ENCODE data around the gene VPS16. TPM values are rescaled to one million over a fixed set of nuclear protein-coding genes. Genes with fewer than 3 reads are reported as not detected.

VPS16 gene
- total RNA-seq, 1 donor from 2014 or later: 32.7 TPM

DNA sequence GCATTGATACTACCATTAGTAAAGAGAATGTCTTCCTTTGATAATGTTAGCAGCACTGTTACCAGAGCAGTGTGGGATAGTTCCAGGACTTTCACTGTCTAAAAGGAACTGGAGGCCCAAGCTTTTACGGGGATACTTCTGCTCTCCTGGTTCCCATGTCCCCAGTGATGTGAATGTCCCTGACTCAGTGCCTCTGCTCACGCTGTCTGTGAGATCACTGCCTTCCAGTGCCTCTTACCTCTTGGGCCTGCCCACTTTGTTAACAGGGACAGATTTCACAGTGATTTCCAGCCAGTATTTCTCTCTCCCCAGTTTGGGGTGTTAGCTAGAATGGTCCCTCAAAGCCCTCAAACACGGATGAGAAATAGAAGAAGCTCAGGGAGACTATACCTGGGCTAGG lies 47.2 kb downstream of the VPS16 start:
- no peaks in the 10 kb centered on the region for H3K27me3 Mint-ChIP-seq (ENCODE audit: low read depth)
- no peaks in the 10 kb centered on the region for H3K9me3 Mint-ChIP-seq (ENCODE audit: low read depth)
- peaks cover 25% of the 10 kb centered on the region for H3K4me1 Mint-ChIP-seq (ENCODE audit: low read depth)
- no peak overlapping the region for H3K27ac Mint-ChIP-seq (ENCODE audit: unreplicated experiment)
- no peaks in the 10 kb centered on the region for H3K36me3 Mint-ChIP-seq (ENCODE audit: low read depth)
- no peak for DNase-seq (ENCODE audit: low spot score)
- TF ChIP-seq, protein P1, sequence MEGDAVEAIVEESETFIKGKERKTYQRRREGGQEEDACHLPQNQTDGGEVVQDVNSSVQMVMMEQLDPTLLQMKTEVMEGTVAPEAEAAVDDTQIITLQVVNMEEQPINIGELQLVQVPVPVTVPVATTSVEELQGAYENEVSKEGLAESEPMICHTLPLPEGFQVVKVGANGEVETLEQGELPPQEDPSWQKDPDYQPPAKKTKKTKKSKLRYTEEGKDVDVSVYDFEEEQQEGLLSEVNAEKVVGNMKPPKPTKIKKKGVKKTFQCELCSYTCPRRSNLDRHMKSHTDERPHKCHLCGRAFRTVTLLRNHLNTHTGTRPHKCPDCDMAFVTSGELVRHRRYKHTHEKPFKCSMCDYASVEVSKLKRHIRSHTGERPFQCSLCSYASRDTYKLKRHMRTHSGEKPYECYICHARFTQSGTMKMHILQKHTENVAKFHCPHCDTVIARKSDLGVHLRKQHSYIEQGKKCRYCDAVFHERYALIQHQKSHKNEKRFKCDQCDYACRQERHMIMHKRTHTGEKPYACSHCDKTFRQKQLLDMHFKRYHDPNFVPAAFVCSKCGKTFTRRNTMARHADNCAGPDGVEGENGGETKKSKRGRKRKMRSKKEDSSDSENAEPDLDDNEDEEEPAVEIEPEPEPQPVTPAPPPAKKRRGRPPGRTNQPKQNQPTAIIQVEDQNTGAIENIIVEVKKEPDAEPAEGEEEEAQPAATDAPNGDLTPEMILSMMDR (IDR thresholded peaks at IDR 0.05): no peak
- no peak overlapping the region for H3K4me3 Mint-ChIP-seq (ENCODE audit: unreplicated experiment)

DNA sequence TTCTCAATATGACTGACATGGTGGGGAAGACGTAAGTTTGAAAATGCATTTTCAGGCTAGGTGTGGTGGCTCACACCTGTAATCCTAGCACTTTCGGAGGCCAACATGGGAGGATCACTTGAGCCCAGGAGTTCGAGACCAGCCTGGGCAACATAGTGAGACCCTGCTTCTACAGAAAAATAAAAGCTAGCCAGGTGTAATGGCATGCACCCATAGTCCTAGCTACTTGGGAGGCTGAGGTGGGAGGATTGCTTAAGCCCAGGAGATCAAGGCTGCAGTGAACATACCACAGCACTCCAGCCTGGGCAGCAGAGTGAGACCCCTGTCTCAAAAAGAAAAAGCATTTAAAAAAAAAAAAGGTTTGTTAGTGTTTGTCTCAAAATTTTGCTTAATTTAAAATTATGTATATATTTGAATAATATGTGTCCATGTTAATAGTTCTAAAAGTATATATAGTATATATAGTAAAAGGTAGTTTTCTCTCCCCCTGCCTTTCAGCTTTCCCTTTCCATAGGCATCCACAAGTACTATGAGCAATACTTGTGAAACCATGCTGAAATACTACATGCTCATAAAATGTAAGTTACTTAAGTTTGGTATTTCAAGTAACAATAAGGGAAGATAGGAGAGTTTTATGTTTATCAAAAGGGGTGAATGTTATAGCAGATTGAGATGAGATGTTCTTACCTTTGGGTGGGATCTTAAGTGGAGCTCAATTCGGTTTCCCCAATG lies 47.8 kb downstream of the VPS16 start:
- no peak for DNase-seq (ENCODE audit: low spot score)

GRCh38 chr20:2889209-2889608 lies 48.7 kb downstream of the VPS16 start:
- Mint-ChIP-seq H3K36me3 (ENCODE audit: low read depth) (no peaks in the 10 kb centered on the region), H3K27ac (ENCODE audit: unreplicated experiment) (no peak overlapping the region), H3K27me3 (ENCODE audit: low read depth) (no peaks in the 10 kb centered on the region), H3K4me3 (ENCODE audit: unreplicated experiment) (no peak overlapping the region), H3K9me3 (ENCODE audit: low read depth) (no peaks in the 10 kb centered on the region), H3K4me1 (ENCODE audit: low read depth) (peaks cover 24% of the 10 kb centered on the region)
- TF ChIP-seq, protein P1 (IDR thresholded peaks at IDR 0.05): no peak
- no peak for DNase-seq (ENCODE audit: low spot score)

More for the DNA sequence above, 47.8 kb downstream of the VPS16 start:
- Mint-ChIP-seq H3K4me3 (ENCODE audit: unreplicated experiment) (no peak overlapping the region), H3K9me3 (ENCODE audit: low read depth) (no peaks in the 10 kb centered on the region), H3K27me3 (ENCODE audit: low read depth) (no peaks in the 10 kb centered on the region), H3K36me3 (ENCODE audit: low read depth) (no peaks in the 10 kb centered on the region), H3K27ac (ENCODE audit: unreplicated experiment) (no peak overlapping the region), H3K4me1 (ENCODE audit: low read depth) (peaks cover 25% of the 10 kb centered on the region)
- TF ChIP-seq, protein P1 (IDR thresholded peaks at IDR 0.05): no peak

- Mint-ChIP-seq H3K27ac (ENCODE audit: unreplicated experiment) (no peak overlapping the region), H3K36me3 (ENCODE audit: low read depth) (no peaks in the 10 kb centered on the region), H3K27me3 (ENCODE audit: low read depth) (no peaks in the 10 kb centered on the region), H3K4me3 (ENCODE audit: unreplicated experiment) (no peak overlapping the region), H3K9me3 (ENCODE audit: low read depth) (no peaks in the 10 kb centered on the region), H3K4me1 (ENCODE audit: low read depth) (peaks cover 25% of the 10 kb centered on the region)
- no peak for DNase-seq (ENCODE audit: low spot score)
- TF ChIP-seq, protein P1 (IDR thresholded peaks at IDR 0.05): no peak
Measured at GRCh38 chr20:2889797-2890196, 49.3 kb downstream of the VPS16 start.

DNA sequence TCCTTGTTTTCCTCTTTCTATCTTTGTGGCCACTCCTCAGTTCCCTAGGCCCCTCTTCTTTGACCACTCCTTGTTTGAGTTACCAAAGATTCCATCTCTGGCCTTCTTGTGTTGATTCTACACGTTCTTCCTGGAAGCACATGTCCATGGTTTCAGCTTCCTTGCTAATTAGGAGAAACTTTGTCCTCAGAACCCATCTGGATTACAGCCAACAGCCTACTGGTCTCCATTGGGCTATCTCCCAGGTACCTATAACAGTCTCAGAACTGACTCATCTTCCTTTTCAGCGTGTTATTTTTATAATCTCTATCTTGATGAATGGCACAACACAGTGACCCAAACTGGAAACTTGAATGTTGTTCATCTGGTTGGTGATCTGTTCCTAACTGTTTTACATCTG lies 50.2 kb downstream of the VPS16 start:
- TF ChIP-seq, protein P1 (IDR thresholded peaks at IDR 0.05): no peak
- H3K27me3 Mint-ChIP-seq (ENCODE audit: low read depth): no peaks in the 10 kb centered on the region
- H3K9me3 Mint-ChIP-seq (ENCODE audit: low read depth): peaks cover 2% of the 10 kb centered on the region
- H3K4me1 Mint-ChIP-seq (ENCODE audit: low read depth): peaks cover 20% of the 10 kb centered on the region
- no peaks in the 10 kb centered on the region for H3K36me3 Mint-ChIP-seq (ENCODE audit: low read depth)
- H3K27ac Mint-ChIP-seq (ENCODE audit: unreplicated experiment): peak overlapping the region; percentile 1
- no peak for DNase-seq (ENCODE audit: low spot score)
- no peak overlapping the region for H3K4me3 Mint-ChIP-seq (ENCODE audit: unreplicated experiment)
